NCI-H510A (cell line): ENCODE data around the gene TRMT10B.
"Not testable (repeated sequence)": the region's sequence is repeated elsewhere in the genome, so short reads cannot be mapped to it uniquely, and the experiment has no call there.

ENCODE experiments used
- DNase-seq: peaks from one replicate; lab custom pipeline; 2025; lab: John Stamatoyannopoulos, UW

Gene TRMT10B

DNA sequence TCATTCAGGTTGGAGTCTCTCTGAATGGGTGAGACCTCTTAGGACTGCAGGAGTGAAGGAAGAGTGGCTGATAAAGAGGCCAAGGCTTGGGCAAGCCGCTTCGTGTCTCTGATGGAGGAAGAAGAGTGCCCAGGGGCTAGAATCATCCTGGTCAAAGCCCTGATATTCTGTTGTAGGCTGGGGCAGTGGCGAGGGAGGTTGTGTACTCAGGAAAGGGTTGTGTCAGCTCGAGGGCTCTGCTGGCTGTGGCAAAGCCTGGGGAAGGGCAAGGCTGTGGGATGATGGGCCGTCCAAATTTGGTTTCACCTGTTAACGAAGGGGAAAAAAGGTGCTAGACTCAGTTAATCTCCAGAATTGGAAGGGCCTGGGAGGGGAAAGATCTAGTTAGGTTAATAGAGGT lies 2.4 kb upstream of the TRMT10B start:
- DNase-seq, result no peak

DNA sequence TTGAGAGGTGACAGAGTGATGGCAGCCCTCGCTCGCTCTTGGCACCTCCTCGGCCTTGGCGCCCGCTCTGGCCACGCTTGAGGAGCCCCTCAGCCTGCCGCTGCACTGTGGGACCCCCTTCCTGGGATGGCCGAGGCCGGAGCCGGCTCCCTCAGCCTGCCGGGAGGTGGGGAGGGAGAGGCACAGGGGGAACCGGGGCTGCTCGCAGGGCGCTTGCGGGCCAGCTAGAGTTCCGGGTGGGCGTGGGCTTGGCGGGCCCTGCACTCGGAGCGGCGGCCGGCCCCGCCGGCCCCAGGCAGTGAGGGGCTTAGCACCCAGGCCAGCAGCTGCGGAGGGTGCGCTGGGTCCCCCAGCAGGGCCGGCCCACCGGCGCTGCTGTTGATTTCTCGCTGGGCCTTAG lies 1.9 kb upstream of the TRMT10B start:
- DNase-seq, result not testable (repeated sequence)

DNA sequence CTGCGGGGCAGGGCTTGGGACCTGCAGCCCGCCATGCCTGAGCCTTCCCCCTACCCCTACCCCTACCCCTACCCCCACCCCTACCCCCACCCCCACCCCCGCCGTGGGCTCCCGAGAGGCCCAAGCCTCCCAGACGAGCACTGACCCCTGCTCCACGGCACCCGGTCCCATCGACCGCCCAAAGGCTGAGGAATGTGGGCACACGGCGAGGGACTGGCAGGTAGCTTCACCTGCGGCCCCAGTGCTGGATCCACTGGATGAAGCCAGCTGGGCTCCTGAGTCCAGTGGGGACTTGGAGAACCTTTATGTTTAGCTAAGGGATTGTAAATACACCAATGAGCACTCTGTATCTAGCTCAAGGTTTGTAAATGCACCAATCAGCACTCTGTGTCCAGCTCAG lies 1.5 kb upstream of the TRMT10B start:
- DNase-seq, result not testable (repeated sequence)

DNA sequence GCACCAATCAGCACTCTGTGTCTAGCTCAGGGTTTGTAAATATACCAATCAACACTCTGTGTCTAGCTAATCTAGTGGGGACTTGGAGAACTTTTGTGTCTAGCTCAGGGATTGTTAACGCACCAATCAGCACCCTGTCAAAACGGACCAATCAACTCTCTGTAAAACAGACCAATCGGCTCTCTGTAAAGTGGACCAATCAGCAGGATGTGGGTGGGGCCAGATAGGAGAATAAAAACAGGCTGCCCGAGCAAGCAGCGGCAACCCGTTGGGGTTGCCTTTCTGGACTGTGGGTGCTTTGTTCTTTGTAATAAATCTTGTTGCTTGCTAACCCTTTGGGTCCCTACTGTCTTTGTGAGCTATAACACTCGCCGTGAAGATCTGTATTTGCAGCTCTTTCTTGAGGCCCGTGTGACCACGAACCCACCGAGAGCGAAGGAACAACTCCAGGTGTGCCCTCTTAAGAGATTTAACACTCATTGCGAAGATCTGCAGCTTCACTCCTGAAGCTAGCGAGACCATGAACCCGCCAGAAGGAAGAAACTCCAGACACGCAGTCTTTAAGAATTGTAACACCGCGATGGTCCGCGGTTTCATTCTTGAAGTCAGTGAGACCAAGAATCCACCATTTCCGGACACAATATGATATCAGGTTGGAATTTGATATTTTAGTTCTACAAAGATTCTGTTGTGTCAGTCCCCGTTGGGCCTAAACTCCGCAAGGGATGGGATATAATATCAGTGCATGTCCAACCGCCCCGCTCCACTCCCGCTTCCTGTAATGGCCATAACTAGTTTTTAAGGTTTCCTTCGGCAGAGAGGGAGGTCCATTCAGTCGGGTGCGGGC lies 740 bp upstream of the TRMT10B start:
- DNase-seq, result no peak

DNA sequence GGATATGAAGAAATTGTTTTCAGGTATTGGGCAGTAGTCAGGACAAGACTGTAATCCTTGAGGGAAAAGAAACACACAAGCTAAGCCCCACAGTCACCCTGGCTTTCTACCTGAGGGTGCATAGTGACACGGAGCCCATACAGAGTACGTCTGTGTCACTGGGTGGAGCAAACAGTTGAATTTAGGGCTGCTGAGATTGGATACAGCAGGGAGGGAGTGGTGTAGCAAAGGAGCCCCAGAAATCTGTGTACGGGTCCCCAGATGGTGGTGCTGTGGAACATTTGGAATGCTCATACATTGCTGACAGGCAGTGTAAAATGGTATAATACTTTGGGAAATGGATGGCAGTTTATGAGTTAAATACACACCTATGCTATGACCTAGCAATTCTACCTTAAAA lies 5.1 kb downstream of the TRMT10B start:
- no peak for DNase-seq

DNA sequence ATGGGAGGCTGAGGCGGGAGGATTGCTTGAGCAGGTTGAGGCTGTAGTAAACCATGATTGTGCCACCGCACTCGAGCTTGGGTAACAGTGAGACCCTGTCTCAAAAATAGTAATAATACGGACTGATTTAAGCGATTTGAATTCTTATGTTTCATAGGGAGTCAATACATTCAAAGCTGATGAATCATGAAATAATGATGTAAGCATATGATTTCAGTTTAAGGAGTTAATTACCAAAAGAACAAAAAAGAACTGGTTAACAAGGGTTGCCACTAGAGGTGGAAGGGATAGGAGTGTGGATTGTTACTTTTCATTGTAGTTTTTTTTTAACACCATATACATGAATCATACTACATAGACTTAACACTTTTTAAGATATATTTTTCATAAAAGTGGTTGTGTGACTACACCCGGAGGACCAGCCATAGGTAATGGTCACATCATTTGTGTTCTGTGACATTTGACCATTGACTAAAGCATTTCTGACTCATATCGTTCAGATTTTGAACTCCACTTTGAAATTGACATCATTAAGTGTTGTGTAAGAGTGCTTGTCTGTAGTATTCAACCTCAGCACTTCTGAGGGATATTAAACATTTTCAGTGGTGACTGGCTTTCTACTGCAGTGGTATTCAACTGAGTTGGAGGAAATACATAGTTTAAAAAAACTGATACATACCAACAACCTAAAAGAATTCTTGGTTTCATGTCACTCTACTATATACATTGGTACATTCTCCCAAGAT lies 7.0 kb downstream of the TRMT10B start:
- DNase-seq, result no peak

DNA sequence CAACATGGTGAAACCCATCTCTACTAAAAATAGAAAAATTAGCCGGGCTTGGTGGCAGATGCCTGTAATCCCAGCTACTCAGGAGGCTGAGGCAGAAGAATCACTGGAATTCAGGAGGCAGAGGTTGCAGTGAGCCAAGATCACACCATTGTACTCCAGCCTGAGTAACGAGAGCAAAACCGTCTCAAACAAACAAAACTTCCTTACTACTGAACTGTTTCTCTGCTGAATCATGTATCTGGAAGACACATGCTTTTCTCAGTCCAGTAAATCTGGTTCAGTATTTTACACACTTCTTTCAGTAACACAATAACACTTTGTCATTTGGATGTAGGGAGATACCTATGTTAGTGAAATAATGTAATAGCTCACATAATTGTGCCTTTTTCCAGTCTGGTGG lies 7.9 kb downstream of the TRMT10B start:
- no peak for DNase-seq

DNA sequence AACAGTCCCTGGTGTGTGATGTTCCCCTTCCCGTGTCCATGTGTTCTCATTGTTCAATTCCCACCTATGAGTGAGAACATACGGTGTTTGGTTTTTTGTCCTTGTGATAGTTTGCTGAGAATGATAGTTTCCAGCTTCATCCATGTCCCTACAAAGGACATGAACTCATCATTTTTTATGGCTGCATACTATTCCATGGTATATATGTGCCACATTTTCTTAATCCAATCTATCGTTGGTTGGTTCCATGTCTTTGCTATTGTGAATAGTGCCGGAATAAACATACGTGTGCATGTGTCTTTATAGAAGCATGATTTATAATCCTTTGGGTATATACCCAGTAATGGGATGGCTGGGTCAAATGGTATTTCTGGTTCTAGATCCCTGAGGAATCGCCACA lies 11.7 kb downstream of the TRMT10B start:
- not testable (repeated sequence) for DNase-seq

DNA sequence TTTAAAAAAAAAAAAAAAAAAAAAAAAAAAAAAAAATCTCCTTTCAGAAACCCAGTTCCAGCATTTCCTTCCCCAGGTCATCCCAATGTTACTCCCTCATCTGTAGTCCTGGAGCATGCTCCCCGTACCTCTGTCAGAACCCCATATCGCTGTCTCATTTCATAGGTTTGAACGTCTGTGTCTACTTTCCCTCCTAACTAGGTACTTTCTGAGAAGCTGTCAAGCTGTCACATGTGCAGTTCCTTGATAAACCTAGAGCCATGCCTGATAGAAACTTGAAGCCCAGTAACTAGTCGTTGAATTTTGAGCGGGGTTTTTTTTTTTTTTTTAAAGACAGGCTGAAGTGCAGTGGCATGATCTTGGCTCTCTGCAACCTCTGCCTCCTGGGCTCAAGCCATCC lies 15.7 kb downstream of the TRMT10B start:
- DNase-seq, result no peak

DNA sequence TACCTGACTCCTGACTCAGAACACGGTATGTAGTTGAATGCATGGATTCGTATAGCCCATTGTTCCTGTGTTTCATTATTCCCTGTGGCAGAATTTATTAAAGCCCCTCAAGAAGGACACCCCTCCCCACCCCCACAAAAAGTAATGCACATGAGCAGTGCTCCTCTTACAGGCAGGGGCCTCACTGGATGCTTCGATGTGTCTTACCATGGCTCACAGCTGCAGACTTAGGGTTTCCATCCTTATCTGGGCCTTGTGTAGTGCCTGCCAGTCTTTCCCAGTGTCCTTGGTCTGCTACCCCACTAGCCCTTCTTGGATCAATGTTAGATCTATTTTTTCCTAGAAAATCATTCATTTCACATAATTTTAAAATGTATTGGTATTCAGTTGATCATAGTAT lies 16.4 kb downstream of the TRMT10B start:
- no peak for DNase-seq

DNA sequence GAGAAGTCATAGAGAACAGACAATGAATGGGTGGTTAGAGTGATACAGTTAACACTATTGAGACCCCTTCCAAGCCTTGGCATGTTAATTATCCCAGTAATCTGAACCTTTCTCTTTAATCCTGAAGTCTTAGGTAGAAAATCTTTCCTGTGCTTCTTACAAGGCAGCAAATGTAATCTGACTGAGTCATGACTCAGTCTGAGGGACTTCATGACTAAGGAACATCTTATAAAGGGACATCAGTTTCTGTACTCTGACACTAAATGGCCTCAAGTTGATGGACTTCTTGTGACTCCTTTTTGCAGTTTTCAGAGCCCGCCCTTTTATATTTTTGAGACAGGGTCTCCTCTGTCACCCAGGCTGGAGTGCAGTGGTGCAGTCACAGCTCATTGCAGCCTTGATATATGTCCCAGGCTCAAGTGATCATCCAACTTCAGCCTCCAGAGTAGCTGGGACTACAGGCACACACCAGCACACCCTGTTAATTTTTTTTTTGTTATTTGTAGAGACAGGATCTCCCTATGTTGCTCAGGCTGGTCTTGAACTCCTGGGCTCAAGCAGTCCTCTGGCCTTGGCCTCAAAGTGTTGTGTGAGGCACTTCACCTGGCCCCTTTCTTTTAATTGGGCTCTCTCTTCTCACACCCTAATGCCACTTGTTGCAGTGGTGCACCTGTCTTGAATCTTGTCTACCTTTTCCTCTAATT lies 21.8 kb downstream of the TRMT10B start:
- DNase-seq, result no peak

DNA sequence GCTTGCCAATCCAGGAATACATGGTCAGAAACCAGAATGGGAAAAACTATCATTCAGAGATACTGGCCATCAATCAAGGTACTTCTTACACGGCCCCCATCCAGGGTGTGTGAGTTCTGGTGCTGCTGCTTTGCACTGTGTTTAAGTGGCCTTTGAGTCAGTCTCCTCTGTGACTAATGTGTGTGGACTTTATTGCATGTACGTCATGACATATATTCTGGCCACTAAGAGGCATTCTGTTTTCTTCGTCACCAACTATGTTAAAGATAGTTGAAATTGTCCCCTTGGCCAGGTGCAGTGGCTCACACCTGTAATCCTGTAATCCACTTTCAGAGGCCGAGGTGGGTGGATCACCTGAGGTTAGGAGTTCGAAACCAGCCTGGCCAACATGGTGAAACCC lies 22.7 kb downstream of the TRMT10B start:
- no peak for DNase-seq

DNA sequence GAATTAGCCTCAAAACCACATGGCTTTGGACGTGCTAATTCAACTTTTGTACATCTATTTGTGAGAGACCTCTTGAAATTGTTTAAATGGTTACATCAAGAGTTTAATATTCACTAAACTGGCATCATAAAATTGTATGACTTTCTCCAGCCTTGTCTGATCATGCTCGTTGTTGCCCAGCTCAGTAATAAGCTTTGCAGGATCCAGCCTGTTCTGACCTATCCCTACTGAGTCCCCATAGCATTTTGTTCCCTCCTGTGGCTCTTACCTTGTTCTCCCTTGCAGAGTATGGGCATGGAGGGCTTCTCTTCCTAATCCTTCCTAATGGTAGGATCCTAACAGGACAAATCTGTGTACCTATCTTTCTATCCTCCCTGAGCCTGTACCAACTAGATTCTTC lies 24.9 kb downstream of the TRMT10B start:
- no peak for DNase-seq

DNA sequence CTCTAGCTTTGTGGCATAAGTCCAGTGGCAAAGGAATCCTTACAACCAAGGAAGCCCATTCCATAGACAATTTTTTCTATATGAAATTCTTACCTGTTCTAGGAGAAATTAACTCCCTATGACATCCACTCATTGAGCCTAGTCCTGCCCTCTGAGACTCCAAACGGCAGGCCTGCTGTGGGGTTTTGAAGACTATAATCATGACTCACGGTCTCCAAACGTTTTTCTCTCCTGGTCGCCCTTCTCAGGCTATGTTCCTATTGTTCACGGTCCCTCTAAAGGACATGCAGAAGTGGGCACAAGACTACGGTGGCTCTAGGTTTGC lies 30.6 kb downstream of the TRMT10B start:
- no peak for DNase-seq

DNA sequence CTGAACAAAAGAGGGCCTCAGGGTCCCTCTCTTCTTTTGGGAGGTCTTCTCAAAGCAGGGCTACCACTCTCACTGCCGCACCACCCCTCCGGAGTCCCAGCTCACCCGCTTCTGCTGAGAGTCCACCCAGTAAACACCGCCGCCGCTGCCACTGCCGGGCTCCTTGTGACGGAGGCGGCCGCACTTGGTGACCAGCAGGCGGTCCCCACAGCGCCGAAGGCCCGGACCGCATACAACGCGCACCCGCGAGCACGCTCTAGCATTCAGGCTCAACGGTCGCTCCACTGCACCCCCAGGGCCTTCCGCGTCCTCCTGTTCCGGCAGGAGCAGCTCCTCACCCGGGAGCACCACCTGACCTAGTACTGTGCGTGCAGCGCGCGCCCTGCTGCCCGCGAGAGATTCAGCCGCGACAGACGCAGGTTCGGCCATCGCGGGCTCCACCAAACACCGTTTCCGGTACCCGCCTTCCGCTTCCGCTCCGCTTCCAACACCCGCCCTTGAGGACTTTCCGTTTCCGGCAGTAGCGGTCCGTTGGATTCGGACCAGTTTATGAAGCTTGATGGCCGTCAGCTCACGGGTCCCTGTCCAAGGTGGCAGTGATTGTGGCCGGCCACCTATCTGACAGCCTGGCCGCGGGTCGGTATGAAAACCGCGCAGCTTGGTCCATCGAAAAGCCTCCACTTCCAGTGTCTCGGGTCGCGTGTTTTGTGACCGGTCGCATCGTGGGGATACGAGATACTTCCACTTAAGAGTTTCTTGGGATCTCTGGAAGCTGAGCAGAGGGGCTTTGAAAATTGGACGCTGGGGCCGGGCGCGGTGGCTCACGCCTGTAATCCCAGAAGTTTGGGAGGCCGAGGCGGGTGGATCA lies 31.2 kb downstream of the TRMT10B start, which contains the start of gene EXOSC3:
Gene EXOSC3 (minus strand): TSS at position 449 of the 868 bp plus-strand sequence. CDS start 20 bp downstream, at position 429.
- peak; percentile 69 for DNase-seq

DNA sequence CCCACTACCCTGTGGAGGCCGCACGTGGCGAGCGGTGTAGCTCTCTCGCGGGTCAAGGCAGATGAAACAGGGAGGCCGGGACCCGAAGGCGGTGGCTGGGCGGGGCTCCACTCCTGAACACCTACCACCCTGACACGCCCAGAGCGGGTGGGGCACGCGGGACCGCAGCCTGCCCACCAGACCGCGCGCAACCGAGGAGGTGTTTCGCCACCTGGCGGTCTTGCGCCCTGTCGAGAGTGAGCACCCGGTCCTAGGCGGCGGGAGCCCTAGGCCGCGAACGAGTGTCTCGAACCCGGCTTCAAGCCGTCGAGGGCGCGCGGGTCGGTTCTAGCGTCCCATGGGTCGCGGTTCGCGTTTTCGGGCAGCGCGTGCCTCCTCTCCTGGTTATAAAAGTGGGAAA lies 33.5 kb downstream of the TRMT10B start:
- no peak for DNase-seq

DNA sequence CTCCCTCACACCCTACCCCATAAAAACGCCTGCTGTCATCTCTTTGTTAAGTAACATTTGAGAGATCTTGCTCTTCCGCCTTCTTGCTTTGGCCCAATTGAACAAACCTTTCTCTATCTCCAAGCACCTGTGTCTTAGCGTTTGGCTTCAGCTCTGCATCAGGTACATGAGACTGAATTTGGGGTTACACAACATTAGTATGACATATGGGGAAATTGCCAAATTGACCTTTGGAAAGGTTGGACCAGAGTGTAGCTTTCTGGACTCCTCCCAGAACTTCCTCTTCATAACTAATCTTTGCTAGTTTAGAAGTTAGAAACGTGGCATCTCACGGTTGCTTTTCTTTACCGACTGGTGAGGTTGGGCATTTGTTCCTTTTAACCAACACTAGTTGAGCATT lies 34.7 kb downstream of the TRMT10B start:
- no peak for DNase-seq

DNA sequence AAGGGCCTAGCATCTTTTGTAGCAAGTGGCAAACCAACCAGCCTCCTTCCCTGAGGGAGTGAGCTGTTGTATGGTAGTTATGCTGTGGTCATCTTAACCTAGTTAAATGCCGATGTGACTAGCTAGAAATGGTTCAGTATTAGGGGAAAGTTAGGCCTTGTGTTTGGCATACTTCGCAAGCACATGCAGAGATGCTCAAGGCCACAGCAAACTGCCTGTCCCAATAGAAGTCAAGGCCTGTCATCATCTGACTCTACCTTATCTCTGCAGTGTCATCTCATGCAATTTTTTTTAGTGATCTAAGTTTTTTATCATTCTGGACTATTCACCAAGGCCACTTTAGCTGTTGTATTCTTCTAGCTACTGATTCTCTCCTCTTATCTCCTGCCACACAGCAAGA lies 36.5 kb downstream of the TRMT10B start:
- no peak for DNase-seq

DNA sequence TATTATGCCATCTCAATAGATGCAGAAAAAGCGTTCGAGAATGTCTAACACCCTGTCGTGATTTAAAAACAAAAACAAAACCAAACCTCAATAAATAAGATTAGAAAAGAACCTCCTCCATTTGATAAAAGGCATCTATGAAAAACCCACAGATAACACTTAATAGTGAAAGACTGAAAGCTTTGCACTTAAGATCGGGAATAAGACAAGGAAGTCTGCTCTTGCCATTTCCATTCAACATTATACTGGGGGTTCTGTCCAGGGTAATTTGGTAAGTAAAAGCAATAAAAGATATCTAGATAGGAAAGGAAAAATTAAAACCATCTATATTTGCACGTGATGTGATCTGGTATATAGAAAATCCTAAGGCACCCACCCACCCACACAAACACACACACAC lies 38.5 kb downstream of the TRMT10B start:
- DNase-seq, result no peak

DNA sequence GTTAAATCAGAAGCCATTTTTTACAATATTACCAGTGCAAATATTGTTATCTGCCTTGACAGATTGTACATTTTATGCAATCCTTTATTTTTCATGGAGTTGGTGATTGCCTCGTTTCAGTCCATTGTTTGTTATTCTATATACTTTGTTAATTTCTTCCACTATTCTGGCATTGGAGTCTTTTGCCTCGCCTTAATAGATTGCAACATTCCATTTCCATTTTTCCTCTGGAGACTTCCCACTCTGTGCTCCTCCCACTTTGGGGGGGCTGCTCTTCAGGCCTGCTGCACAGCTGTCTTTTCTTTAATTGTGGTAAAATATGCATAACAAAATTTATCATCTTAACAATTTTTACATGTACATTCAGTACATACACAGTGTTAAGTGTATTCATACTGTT lies 42.6 kb downstream of the TRMT10B start:
- DNase-seq, result no peak

DNA sequence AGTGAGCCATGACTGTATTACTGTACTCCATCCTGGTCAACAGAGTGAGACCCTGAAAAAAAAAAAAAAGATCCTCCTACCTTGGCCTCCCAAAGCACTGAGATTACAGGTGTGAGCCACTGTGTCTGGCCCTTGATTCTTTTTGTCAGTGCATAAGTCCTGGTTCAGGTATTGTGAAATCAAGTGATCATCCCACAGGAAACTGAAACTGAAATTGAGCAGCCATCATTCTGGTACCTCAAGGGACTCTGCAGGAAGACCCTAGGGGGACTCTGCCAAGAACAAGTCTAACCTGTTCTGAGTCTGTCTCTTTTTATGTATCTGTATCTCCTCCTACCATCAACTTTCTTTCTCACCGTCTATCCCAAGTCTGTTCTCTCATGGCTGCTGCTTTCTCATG lies 45.1 kb downstream of the TRMT10B start:
- DNase-seq, result no peak
